Measurements from ENCODE around the gene USP35. TPM values are rescaled to one million over a fixed set of nuclear protein-coding genes. Genes with fewer than 3 reads are reported as not detected.

The USP35 gene
- total RNA-seq, 1 experiment from 2014 or later: 6.0 TPM

- H3K4me2 ChIP-seq (ENCODE audit: low read length): no peak overlapping the region
- H3K4me3 ChIP-seq (replicated peaks in 1 of 2; ENCODE audit: low read depth in 1 of 2, low read length in 2 of 2): no peak overlapping the region
- DNase-seq (ENCODE audit: low read depth, low spot score): no peak
- CTCF ChIA-PET: no interaction called here
- H3K79me2 ChIP-seq (ENCODE audit: insufficient read depth, low read length): no peaks in the 10 kb centered on the region
- no peaks in the 10 kb centered on the region for H3K27me3 ChIP-seq (ENCODE audit: insufficient read depth, low read length)
- no peak overlapping the region for H2AFZ ChIP-seq (ENCODE audit: low read depth, low read length, poor library complexity, severe bottlenecking)
- no peak overlapping the region for H3K27ac ChIP-seq (ENCODE audit: low read depth, low read length)
- ATAC-seq: no peak
- H3K9me3 ChIP-seq (ENCODE audit: control insufficient read depth in 1 of 2, insufficient read depth in 1 of 2, low read depth in 1 of 2, low read length in 2 of 2): no peaks in the 10 kb centered on the region
- no TSS peak for BruUV-seq (replicated peaks)
- no peaks in the 10 kb centered on the region for H3K4me1 ChIP-seq (ENCODE audit: control insufficient read depth in 1 of 2, insufficient read depth in 2 of 2, low read length in 2 of 2)
- no peak overlapping the region for H3K9ac ChIP-seq (ENCODE audit: low read length)
- RAD21 ChIA-PET (ENCODE audit: low non-redundant PET in 1 of 2, low total read pairs in 2 of 2, uncharacterized antibody in 2 of 2, unreplicated experiment in 2 of 2): no interaction called here
- peaks cover 0 to 6% of the 10 kb centered on the region in 2 experiments; a peak in 1 of 4 replicates for H3K36me3 ChIP-seq (ENCODE audit: control insufficient read depth in 1 of 2, insufficient read depth in 2 of 2, low read length in 2 of 2)
- H3K9me2 ChIP-seq (ENCODE audit: insufficient read depth): no peaks in the 10 kb centered on the region
- TF ChIP-seq ZFX (IDR thresholded peaks at IDR 0.05) (no peak), SRF (IDR thresholded peaks at IDR 0.05; ENCODE audit: low read depth) (no peak), POLR2AphosphoS5 (IDR thresholded peaks at IDR 0.05; ENCODE audit: low read depth, low read length) (no peak), ELF1 (IDR thresholded peaks at IDR 0.05; ENCODE audit: borderline replicate concordance, low read depth) (no peak), EZH2 (IDR thresholded peaks at IDR 0.05) (no peak)
- H4K20me1 ChIP-seq (ENCODE audit: insufficient read depth): no peaks in the 10 kb centered on the region
- intact Hi-C loops (cut with micrococcal nuclease): no loop called here
- POLR2A ChIA-PET: interaction anchor here (1.0 kb wide), 1 partner anchor 22 kb away, joined by 8 read pairs; the partner anchor contains the start of genes KCTD21 and USP35
These were observed 21.4 kb downstream of the USP35 start for GRCh38 chr11:78210000-78210608.

GRCh38 chr11:78211565-78211964, 22.8 kb downstream of the USP35 start:
- no peaks in the 10 kb centered on the region for H3K9me3 ChIP-seq (ENCODE audit: control insufficient read depth in 1 of 2, insufficient read depth in 1 of 2, low read depth in 1 of 2, low read length in 2 of 2)
- H3K36me3 ChIP-seq (ENCODE audit: control insufficient read depth in 1 of 2, insufficient read depth in 2 of 2, low read length in 2 of 2): peaks cover 0 to 10% of the 10 kb centered on the region in 2 experiments; a peak in 1 of 4 replicates
- no peaks in the 10 kb centered on the region for H3K27me3 ChIP-seq (ENCODE audit: insufficient read depth, low read length)
- no peak overlapping the region for H3K4me3 ChIP-seq (replicated peaks in 1 of 2; ENCODE audit: low read depth in 1 of 2, low read length in 2 of 2)
- DNase-seq (ENCODE audit: low read depth, low spot score) (no peak), ATAC-seq (no peak)
- H3K4me2 ChIP-seq (ENCODE audit: low read length): no peak overlapping the region
- ChIA-PET RAD21 (ENCODE audit: low non-redundant PET in 1 of 2, low total read pairs in 2 of 2, uncharacterized antibody in 2 of 2, unreplicated experiment in 2 of 2) (interaction anchor here in 1 of 2 experiments (0.6 kb wide), 1 partner anchor 19 kb away, joined by 3 read pairs; no protein-coding TSS in a partner anchor), CTCF (no interaction called here), POLR2A (no interaction called here)
- peaks cover 0 to 2% of the 10 kb centered on the region in 2 experiments; a peak in 1 of 4 replicates for H3K4me1 ChIP-seq (ENCODE audit: control insufficient read depth in 1 of 2, insufficient read depth in 2 of 2, low read length in 2 of 2)
- H3K27ac ChIP-seq (ENCODE audit: low read depth, low read length): no peak overlapping the region
- TF ChIP-seq FOSL1 (IDR thresholded peaks at IDR 0.05; ENCODE audit: low read depth) (no peak), CTCF (IDR thresholded peaks at IDR 0.05 in 2 of 3, conservative IDR thresholded peaks at IDR 0.05 in 1 of 3; ENCODE audit: borderline replicate concordance in 1 of 3, insufficient read depth in 1 of 3, low read depth in 2 of 3, low read length in 2 of 3) (no peak), SP1 (IDR thresholded peaks at IDR 0.05; ENCODE audit: low read depth) (no peak), POLR2A (IDR thresholded peaks at IDR 0.05; ENCODE audit: borderline replicate concordance, extremely low read depth, insufficient read depth, insufficient read length) (no peak), ZNF274 (IDR thresholded peaks at IDR 0.05; ENCODE audit: low read depth, low read length) (no peak), TCF7L2 (IDR thresholded peaks at IDR 0.05; ENCODE audit: borderline replicate concordance, extremely low read depth, insufficient read depth, insufficient read length) (no peak), EGR1 (IDR thresholded peaks at IDR 0.05; ENCODE audit: low read depth) (no peak), EZH2 (IDR thresholded peaks at IDR 0.05) (no peak), SRF (IDR thresholded peaks at IDR 0.05; ENCODE audit: low read depth) (no peak), YY1 (IDR thresholded peaks at IDR 0.05; ENCODE audit: extremely low read depth, insufficient replicate concordance, low read depth, low read length) (no peak), ATF3 (IDR thresholded peaks at IDR 0.05) (no peak), ELF1 (IDR thresholded peaks at IDR 0.05; ENCODE audit: borderline replicate concordance, low read depth) (no peak), REST (IDR thresholded peaks at IDR 0.05; ENCODE audit: low read depth) (no peak)
- H3K9me2 ChIP-seq (ENCODE audit: insufficient read depth): no peaks in the 10 kb centered on the region
- no peak overlapping the region for H2AFZ ChIP-seq (ENCODE audit: low read depth, low read length, poor library complexity, severe bottlenecking)
- no peaks in the 10 kb centered on the region for H4K20me1 ChIP-seq (ENCODE audit: insufficient read depth)
- H3K79me2 ChIP-seq (ENCODE audit: insufficient read depth, low read length): no peaks in the 10 kb centered on the region
- no peak overlapping the region for H3K9ac ChIP-seq (ENCODE audit: low read length)
- intact Hi-C loops (cut with micrococcal nuclease): no loop called here
- no TSS peak for BruUV-seq (replicated peaks)
